Endothelial cell of umbilical vein (primary cell): ENCODE data around the gene FMN1. TPM values are rescaled to one million over a fixed set of nuclear protein-coding genes. Genes with fewer than 3 reads are reported as not detected.

ENCODE experiments used
- BruUV-seq: library from RNA; stranded (reverse); fragments of 400-500 nt; replicated peaks from 2 replicates; lab custom pipeline; 2021; lab: Mats Ljungman, UMichigan
- CTCF ChIA-PET: fragments of 300-600, 350-600 bp; sonication (Branson Sonifier 250); formaldehyde crosslinking; loops from one replicate; lab custom pipeline; 2021; ENCODE audit warnings: antibody characterized with exemption, inconsistent platforms; lab: Charles Lee
- POLR2A ChIA-PET: fragments of 300-600, 350-600 bp; sonication (Branson Sonifier 250); formaldehyde crosslinking; loops from one replicate; lab custom pipeline; 2021; ENCODE audit warnings: antibody characterized with exemption, inconsistent platforms; lab: Charles Lee
- DNase-seq: peaks from one replicate; pipeline ENCODE4 v3.0.0-alpha.2; 2011; ENCODE audit warnings: low read depth, low spot score
- FAIRE-seq: peaks from 2 replicates; lab custom pipeline; 2011; peaks lifted over from hg19 to GRCh38; lab: Jason Lieb, UNC
- H2AFZ ChIP-seq: 2 replicates; pipeline ENCODE4 v1.6.0; 2012; ENCODE audit warnings: low read depth, low read length, control low read depth, inconsistent platforms
- H3K27ac ChIP-seq: 2 replicates; pipeline ENCODE4 v1.5.1; 2011; ENCODE audit warnings: low read depth, mild to moderate bottlenecking, control low read depth, low read length, moderate library complexity; ENCODE audit not compliant: insufficient read depth
- H3K27me3 ChIP-seq, 2 experiments: 2 replicates each; pipeline versions ENCODE4 v1.6.0 to v1.6.1; 2011; ENCODE audit warnings: low read length in 2 of 2, mixed read lengths in 1 of 2; ENCODE audit not compliant: control insufficient read depth in 2 of 2, insufficient read depth in 2 of 2
- H3K36me3 ChIP-seq, 2 experiments: 2 replicates in 1 of 2; 3 replicates in 1 of 2; pipeline ENCODE4 v1.5.1; 2011; ENCODE audit warnings: low read length in 2 of 2, mild to moderate bottlenecking in 1 of 2, moderate library complexity in 1 of 2; ENCODE audit not compliant: control insufficient read depth in 2 of 2, insufficient read depth in 2 of 2; ENCODE audit errors: extremely low read depth in 1 of 2
- H3K4me1 ChIP-seq: 3 replicates; pipeline ENCODE4 v1.5.1; 2011; ENCODE audit warnings: mild to moderate bottlenecking, low read length; ENCODE audit not compliant: control insufficient read depth, insufficient read depth; ENCODE audit errors: extremely low read depth
- H3K4me2 ChIP-seq: 2 replicates; pipeline ENCODE4 v1.6.1; 2011; ENCODE audit warnings: low read length, control low read depth, mixed read lengths; ENCODE audit not compliant: insufficient read depth
- H3K4me3 ChIP-seq, 3 experiments: fragments of 200-600 bp in 1 of 3; sonication (generic), shearing (Covaris generic) in 1 of 3; replicated peaks in 1 of 3; 2 replicates each; pipeline ENCODE4 v1.5.1; 2011 to 2016; ENCODE audit warnings: control low read depth in 3 of 3, low read length in 3 of 3, mild to moderate bottlenecking in 2 of 3, inconsistent platforms in 1 of 3, low read depth in 1 of 3, moderate library complexity in 1 of 3; ENCODE audit not compliant: insufficient read depth in 1 of 3
- H3K79me2 ChIP-seq: 2 replicates; pipeline ENCODE4 v1.6.0; 2012; ENCODE audit warnings: low read length, inconsistent platforms; ENCODE audit not compliant: control insufficient read depth, insufficient read depth
- H3K9ac ChIP-seq: replicated peaks from 2 replicates; pipeline ENCODE3; 2011; ENCODE audit warnings: low read length, control low read depth; ENCODE audit not compliant: insufficient read depth; ENCODE audit errors: extremely low read depth
- H3K9me1 ChIP-seq: replicated peaks from 3 replicates; pipeline ENCODE4 v1.6.0; 2011; ENCODE audit warnings: mild to moderate bottlenecking, low read length; ENCODE audit not compliant: control insufficient read depth, insufficient read depth; ENCODE audit errors: extremely low read depth
- H3K9me3 ChIP-seq: replicated peaks from 2 replicates; pipeline ENCODE4 v1.5.1; 2012; ENCODE audit warnings: low read length, inconsistent platforms; ENCODE audit not compliant: control insufficient read depth, insufficient read depth
- H4K20me1 ChIP-seq: replicated peaks from 2 replicates; pipeline ENCODE3; 2011; ENCODE audit warnings: mild to moderate bottlenecking, low read length; ENCODE audit not compliant: control insufficient read depth, insufficient read depth; ENCODE audit errors: extremely low read depth
- EZH2 ChIP-seq: IDR thresholded peaks from 2 replicates; pipeline ENCODE4 v1.6.1; 2012; ENCODE audit warnings: borderline replicate concordance, low read depth, mild to moderate bottlenecking, moderate library complexity, low read length, inconsistent platforms; ENCODE audit not compliant: severe bottlenecking
- FOS ChIP-seq: IDR thresholded peaks from 2 replicates; pipeline ENCODE4 v1.6.1; 2011; ENCODE audit warnings: mild to moderate bottlenecking, low read length, moderate library complexity, borderline replicate concordance; ENCODE audit not compliant: insufficient read depth
- GATA2 ChIP-seq: IDR thresholded peaks from 2 replicates; pipeline ENCODE4 v1.7.0; 2011; ENCODE audit warnings: low read depth, mild to moderate bottlenecking, moderate library complexity, mixed read lengths, low read length; ENCODE audit not compliant: insufficient read length, insufficient read depth
- JUN ChIP-seq: IDR thresholded peaks from 2 replicates; pipeline ENCODE4 v1.6.1; 2011; ENCODE audit warnings: borderline replicate concordance, low read depth; ENCODE audit not compliant: insufficient read length, insufficient read depth
- MYC ChIP-seq: IDR thresholded peaks from one replicate; pipeline ENCODE4 v1.6.1; 2011; ENCODE audit warnings: mild to moderate bottlenecking, low read depth, low read length
- POLR2A ChIP-seq: IDR thresholded peaks from 2 replicates; pipeline ENCODE4 v1.6.1; 2012; ENCODE audit warnings: low read depth, mild to moderate bottlenecking, control low read depth, low read length
- POLR2AphosphoS5 ChIP-seq: IDR thresholded peaks from 2 replicates; pipeline ENCODE4 v1.6.1; 2012; ENCODE audit warnings: low read depth, mild to moderate bottlenecking, control low read depth, low read length, moderate library complexity; ENCODE audit not compliant: insufficient read depth
- dilution Hi-C: fragments of 300-500 bp; cut with MboI; formaldehyde crosslinking; loops from one replicate; pipeline ENCODE4 v1.15.0; 2019; ENCODE audit warnings: low sequenced_read_pairs; ENCODE audit not compliant: extremely low pct_ligation_motif_present
- intact Hi-C: fragments of 100-400 bp; cut with micrococcal nuclease; formaldehyde crosslinking; loops from one replicate; pipeline ENCODE4 v1.10.0; 2022
- polyA plus RNA-seq, 4 experiments: library from polyadenylated mRNA; depleted of rRNA in 3 of 4; stranded (reverse) in 3 of 4; unstranded in 1 of 4; fragments of >200 nt; gene quantifications; 2 replicates each; pipeline versions ENCODE4 v1.2.1 to v1.2.3, GENCODE V29; 2011 to 2012; ENCODE audit warnings: missing spikeins in 1 of 4
- total RNA-seq: library from RNA; stranded (reverse); gene quantifications from 2 replicates; pipeline ENCODE4 v1.2.3, GENCODE V29; 2021
- TF ChIP-seq, protein P1 (sequence below): IDR thresholded peaks from 2 replicates; pipeline ENCODE4 v1.6.1; 2011; ENCODE audit not compliant: insufficient read depth, insufficient read length
- TF ChIP-seq, protein P2 (sequence below), 2 donors: IDR thresholded peaks; 1 replicate in 1 of 2; 2 replicates in 1 of 2; pipeline ENCODE4 v1.5.1; 2011; ENCODE audit warnings: low read length in 2 of 2, mild to moderate bottlenecking in 2 of 2, moderate library complexity in 2 of 2, control low read depth in 1 of 2, inconsistent platforms in 1 of 2, low read depth in 1 of 2; ENCODE audit not compliant: insufficient read depth in 1 of 2; ENCODE audit errors: extremely low read depth in 1 of 2

FMN1 gene
- total and polyA plus RNA-seq, 2 donors (not counting 3 experiments of a cell fraction or from before 2014, with no cell fraction given) = 0.01 to 0.29 TPM

DNA sequence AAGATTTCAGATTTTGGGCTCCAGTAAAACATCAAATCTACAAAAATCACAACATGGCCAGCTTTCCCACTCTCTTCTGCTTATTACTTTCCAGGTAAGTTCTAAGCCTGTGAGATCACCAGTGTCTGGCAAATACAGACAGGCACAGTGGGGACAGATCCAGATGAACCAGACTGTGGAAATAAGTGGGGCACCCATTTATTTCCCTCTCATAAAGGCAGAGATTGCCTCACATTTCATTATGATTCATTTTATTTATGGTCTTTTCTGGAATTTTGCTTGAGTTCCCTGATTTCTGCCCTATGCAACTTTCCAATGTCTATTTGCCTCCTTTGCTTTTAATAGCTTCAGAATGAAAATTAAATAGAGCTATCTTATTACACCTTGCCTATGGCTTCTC lies 409.9 kb downstream of the FMN1 start:
- dilution Hi-C loops = no loop called here
- intact Hi-C loops = no loop called here
- POLR2A ChIA-PET = no interaction called here

More for the DNA sequence above, 409.9 kb downstream of the FMN1 start:
- H3K9me3 ChIP-seq = no peaks in the 10 kb centered on the region
- TF ChIP-seq GATA2 (no peak), EZH2 (no peak), MYC (no peak), JUN (no peak), POLR2A (no peak), FOS (no peak), POLR2AphosphoS5 (no peak)
- TF ChIP-seq, protein P1, sequence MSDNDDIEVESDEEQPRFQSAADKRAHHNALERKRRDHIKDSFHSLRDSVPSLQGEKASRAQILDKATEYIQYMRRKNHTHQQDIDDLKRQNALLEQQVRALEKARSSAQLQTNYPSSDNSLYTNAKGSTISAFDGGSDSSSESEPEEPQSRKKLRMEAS = no peak
- TF ChIP-seq, protein P2, sequence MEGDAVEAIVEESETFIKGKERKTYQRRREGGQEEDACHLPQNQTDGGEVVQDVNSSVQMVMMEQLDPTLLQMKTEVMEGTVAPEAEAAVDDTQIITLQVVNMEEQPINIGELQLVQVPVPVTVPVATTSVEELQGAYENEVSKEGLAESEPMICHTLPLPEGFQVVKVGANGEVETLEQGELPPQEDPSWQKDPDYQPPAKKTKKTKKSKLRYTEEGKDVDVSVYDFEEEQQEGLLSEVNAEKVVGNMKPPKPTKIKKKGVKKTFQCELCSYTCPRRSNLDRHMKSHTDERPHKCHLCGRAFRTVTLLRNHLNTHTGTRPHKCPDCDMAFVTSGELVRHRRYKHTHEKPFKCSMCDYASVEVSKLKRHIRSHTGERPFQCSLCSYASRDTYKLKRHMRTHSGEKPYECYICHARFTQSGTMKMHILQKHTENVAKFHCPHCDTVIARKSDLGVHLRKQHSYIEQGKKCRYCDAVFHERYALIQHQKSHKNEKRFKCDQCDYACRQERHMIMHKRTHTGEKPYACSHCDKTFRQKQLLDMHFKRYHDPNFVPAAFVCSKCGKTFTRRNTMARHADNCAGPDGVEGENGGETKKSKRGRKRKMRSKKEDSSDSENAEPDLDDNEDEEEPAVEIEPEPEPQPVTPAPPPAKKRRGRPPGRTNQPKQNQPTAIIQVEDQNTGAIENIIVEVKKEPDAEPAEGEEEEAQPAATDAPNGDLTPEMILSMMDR (IDR thresholded peaks at IDR 0.05; ENCODE audit: extremely low read depth in 1 of 2, insufficient read depth in 1 of 2, low read depth in 1 of 2, low read length in 2 of 2) = no peak
- CTCF ChIA-PET = interaction anchor here (0.9 kb wide), 1 partner anchor 18 kb away, joined by 3 read pairs; no protein-coding TSS in a partner anchor
- no peaks in the 10 kb centered on the region for H3K27me3 ChIP-seq
- no peak overlapping the region for H3K27ac ChIP-seq
- no peaks in the 10 kb centered on the region for H3K9me1 ChIP-seq
- H3K79me2 ChIP-seq = no peaks in the 10 kb centered on the region
- no peak overlapping the region for H3K4me3 ChIP-seq
- BruUV-seq = no TSS peak
- no peak overlapping the region for H3K4me2 ChIP-seq
- H3K36me3 ChIP-seq = no peaks in the 10 kb centered on the region
- H2AFZ ChIP-seq = no peak overlapping the region
- DNase-seq (no peak), FAIRE-seq (no peak)
- H3K4me1 ChIP-seq = peaks cover 14% of the 10 kb centered on the region
- no peak overlapping the region for H3K9ac ChIP-seq
- no peaks in the 10 kb centered on the region for H4K20me1 ChIP-seq
